Liver (tissue), 2 donors: Measurements from ENCODE around the gene ALG8.

Experiments
- CTCF ChIP-seq: fragments of 150-350 bp; IDR thresholded peaks from 2 replicates; pipeline ENCODE4 v1.5.1; 2017; ENCODE audit warnings: improper control_type of control experiment, low read depth, low read length; ENCODE audit not compliant: missing input control
- MAX ChIP-seq: IDR thresholded peaks from 2 replicates; pipeline ENCODE4 v1.6.1; 2016; ENCODE audit warnings: antibody characterized with exemption
- donor health status: healthy.

DNA sequence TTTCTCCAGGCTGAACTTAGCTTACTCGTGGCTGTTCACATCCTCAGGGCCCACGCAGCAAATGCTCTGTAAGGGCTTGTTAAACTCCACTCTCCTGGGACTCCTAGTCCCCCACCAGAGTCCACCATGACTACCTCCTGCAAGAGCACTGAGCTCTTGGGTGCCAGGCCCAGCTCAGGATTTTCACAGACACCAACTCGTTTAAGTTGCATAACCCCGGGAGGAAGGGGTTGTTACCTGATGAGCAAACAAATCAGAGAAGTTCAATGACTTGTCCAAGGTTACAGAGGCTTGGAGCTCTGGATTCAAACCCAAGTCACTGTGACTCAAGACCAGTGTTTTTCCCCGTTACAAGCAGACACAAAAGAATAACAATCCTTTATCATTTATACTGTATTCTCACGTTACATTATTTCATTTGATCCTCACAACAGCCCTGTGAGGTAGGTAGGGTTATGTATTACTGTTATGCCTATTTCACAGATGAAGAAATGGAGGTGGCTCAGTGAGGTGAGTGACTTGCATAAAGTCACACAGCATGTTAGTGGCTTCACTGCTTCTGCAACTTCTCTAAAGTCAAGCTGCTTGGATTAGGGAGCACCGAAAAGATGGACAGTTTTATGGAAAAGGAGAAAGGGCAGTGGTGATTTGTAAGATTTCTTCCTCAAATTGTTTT lies 31.6 kb upstream of the ALG8 start:
- TF ChIP-seq CTCF = no peak
- peak; percentile 80 for TF ChIP-seq MAX
